K562 (cell line): Measurements from ENCODE around the gene PRDM11. TPM values are rescaled to one million over a fixed set of nuclear protein-coding genes. Genes with fewer than 3 reads are reported as not detected.

Experiments
- ATAC-seq: fragments of 200-7000 bp; cut with Tn5 transposase; 3 replicates; pipeline ENCODE4 v1.9.1; 2020; ENCODE audit warnings: moderate library complexity
- BruUV-seq: library from RNA; stranded (reverse); fragments of 400-500 nt; replicated peaks from 2 replicates; lab custom pipeline; 2021; lab: Mats Ljungman, UMichigan
- CTCF ChIA-PET: fragments of 300-600 bp; formaldehyde crosslinking; extraction: SDS; loops from one replicate; lab custom pipeline; 2021; ENCODE audit warnings: low intra/inter-chr PET ratio; lab: Yijun Ruan, JAX
- POLR2A ChIA-PET: fragments of 300-600, 350-650 bp; sonication (Branson Sonifier 250); formaldehyde crosslinking; extraction: SDS; loops from one replicate; lab custom pipeline; 2021; ENCODE audit warnings: antibody characterized with exemption, inconsistent platforms; lab: Yijun Ruan, JAX
- DNase-seq, 4 experiments: peaks; one replicate each; pipeline versions ENCODE4 v3.0.0 to v3.0.0-alpha.2; 2011 to 2018; ENCODE audit warnings: low spot score in 3 of 4, mixed read lengths in 3 of 4; ENCODE audit errors: extremely low read depth in 1 of 4
- FAIRE-seq: peaks from 2 replicates; lab custom pipeline; 2011; peaks lifted over from hg19 to GRCh38; lab: Jason Lieb, UNC
- H2AFZ ChIP-seq: 2 replicates; pipeline ENCODE4 v1.6.0; 2011; ENCODE audit warnings: low read depth, low read length, control low read depth, inconsistent platforms
- H3K27ac ChIP-seq: fragments of 200-600 bp; 3 replicates; pipeline ENCODE4 v1.8.0; 2011; ENCODE audit warnings: low read depth, mild to moderate bottlenecking, control low read depth, inconsistent platforms, low read length, moderate library complexity, mixed read lengths; ENCODE audit errors: extremely low read depth
- H3K27me3 ChIP-seq, 2 experiments: fragments of 300-600 bp in 1 of 2; 2 replicates in 1 of 2; 3 replicates in 1 of 2; pipeline versions ENCODE4 v1.6.0 to v1.8.0; 2011; ENCODE audit warnings: inconsistent platforms in 2 of 2, low read length in 2 of 2, mild to moderate bottlenecking in 1 of 2, mixed read lengths in 1 of 2, moderate library complexity in 1 of 2; ENCODE audit not compliant: control insufficient read depth in 2 of 2, insufficient read depth in 2 of 2
- H3K36me3 ChIP-seq: fragments of 300-600 bp; 3 replicates; pipeline ENCODE4 v1.8.0; 2011; ENCODE audit warnings: mild to moderate bottlenecking, low read length, inconsistent platforms; ENCODE audit not compliant: control insufficient read depth, insufficient read depth
- H3K4me1 ChIP-seq, 2 experiments: fragments of 200-600 bp in 1 of 2; replicated peaks in 1 of 2; 2 replicates in 1 of 2; 3 replicates in 1 of 2; pipeline versions ENCODE4 v1.5.1 to v1.8.0; 2011; ENCODE audit warnings: inconsistent platforms in 2 of 2, low read length in 2 of 2, mild to moderate bottlenecking in 1 of 2, mixed read lengths in 1 of 2, moderate library complexity in 1 of 2; ENCODE audit not compliant: control insufficient read depth in 2 of 2, insufficient read depth in 2 of 2
- H3K4me2 ChIP-seq: 2 replicates; pipeline ENCODE4 v1.6.1; 2011; ENCODE audit warnings: low read length, control low read depth, inconsistent platforms, mixed read lengths; ENCODE audit not compliant: insufficient read depth
- H3K4me3 ChIP-seq: fragments of 200-600 bp; sonication (generic), shearing (Covaris generic); 2 replicates; pipeline ENCODE4 v1.5.1; 2016; ENCODE audit warnings: control low read depth, inconsistent platforms
- H3K79me2 ChIP-seq: fragments of 200-600 bp; 3 replicates; pipeline ENCODE4 v1.8.0; 2011; ENCODE audit warnings: low read length, inconsistent platforms; ENCODE audit not compliant: control insufficient read depth, insufficient read depth
- H3K9ac ChIP-seq, 2 experiments: 2 replicates each; pipeline versions ENCODE4 v1.6.0 to v1.6.1; 2011; ENCODE audit warnings: low read depth in 2 of 2, low read length in 2 of 2, control low read depth in 1 of 2, inconsistent platforms in 1 of 2, mild to moderate bottlenecking in 1 of 2, mixed read lengths in 1 of 2; ENCODE audit not compliant: insufficient read depth in 1 of 2
- H3K9me1 ChIP-seq: one replicate; pipeline ENCODE4 v1.6.0; 2011; ENCODE audit warnings: inconsistent platforms, mild to moderate bottlenecking, low read length, moderate library complexity; ENCODE audit not compliant: control insufficient read depth, insufficient read depth
- H3K9me3 ChIP-seq: replicated peaks from 2 replicates; pipeline ENCODE4 v1.5.1; 2011; ENCODE audit warnings: low read depth, low read length, inconsistent platforms; ENCODE audit not compliant: control insufficient read depth, insufficient read depth
- H4K20me1 ChIP-seq: replicated peaks from 2 replicates; pipeline ENCODE4 v1.6.1; 2011; ENCODE audit warnings: low read length, inconsistent platforms, mixed read lengths; ENCODE audit not compliant: control insufficient read depth, insufficient read depth
- BDP1 ChIP-seq: IDR thresholded peaks from 3 replicates; pipeline ENCODE4 v1.6.1; 2011; ENCODE audit not compliant: insufficient read length, insufficient read depth
- WGBS: fragments of 100-300 bp; shearing (Covaris generic); methylation state at CpG from one replicate; pipeline ENCODE4 v1.1.6; 2016; ENCODE audit warnings: low coverage, mixed read lengths; ENCODE audit not compliant: insufficient coverage; ENCODE audit errors: missing lambda C conversion rate; 5-methylcytosine and 5-hydroxymethylcytosine counted together
- in situ Hi-C: fragments of 300-500 bp; cut with MboI; formaldehyde crosslinking; loops from 4 replicates; pipeline ENCODE4 v1.15.0; 2018; ENCODE audit warnings: inconsistent platforms, mixed read lengths
- intact Hi-C: fragments of 100-400 bp; cut with micrococcal nuclease; formaldehyde crosslinking; loops from 2 replicates; pipeline ENCODE4 v1.14.2; 2022
- polyA plus RNA-seq, 8 experiments: library from polyadenylated mRNA; depleted of rRNA in 4 of 8; stranded (reverse) in 5 of 8; unstranded in 3 of 8; fragments of >200 nt; fragmentation: Nextera tagmentation in 2 of 8; fragmentation: Illumina TruSeq in 1 of 8; extraction: Ambion mirVana in 2 of 8; extraction: Trizol in 1 of 8; gene quantifications; 2 replicates each; pipeline versions ENCODE4 v1.2.1 to v1.2.3, GENCODE V29; 2011 to 2014; ENCODE audit warnings: inconsistent platforms in 1 of 8, missing spikeins in 1 of 8
- total RNA-seq, 7 experiments: library from RNA; depleted of rRNA in 6 of 7; stranded (reverse); fragments of >200 nt in 6 of 7; fragmentation: Illumina TruSeq in 2 of 7; extraction: Trizol in 2 of 7; gene quantifications; 2 replicates each; pipeline versions ENCODE4 v1.2.1 to v1.2.3, GENCODE V29; 2011 to 2021; ENCODE audit warnings: low replicate concordance in 1 of 7
- TF ChIP-seq, protein P1 (sequence below): fragments of 450-650 bp; IDR thresholded peaks from 2 replicates; pipeline ENCODE4 v1.6.1; 2018; ENCODE audit not compliant: partially characterized antibody

The PRDM11 gene
- total and polyA plus RNA-seq, 9 of the 15 experiments (the other 6 are each of a cell fraction or from before 2014, with no cell fraction given): 0.01 to 1.1 (median 0.29) TPM

DNA sequence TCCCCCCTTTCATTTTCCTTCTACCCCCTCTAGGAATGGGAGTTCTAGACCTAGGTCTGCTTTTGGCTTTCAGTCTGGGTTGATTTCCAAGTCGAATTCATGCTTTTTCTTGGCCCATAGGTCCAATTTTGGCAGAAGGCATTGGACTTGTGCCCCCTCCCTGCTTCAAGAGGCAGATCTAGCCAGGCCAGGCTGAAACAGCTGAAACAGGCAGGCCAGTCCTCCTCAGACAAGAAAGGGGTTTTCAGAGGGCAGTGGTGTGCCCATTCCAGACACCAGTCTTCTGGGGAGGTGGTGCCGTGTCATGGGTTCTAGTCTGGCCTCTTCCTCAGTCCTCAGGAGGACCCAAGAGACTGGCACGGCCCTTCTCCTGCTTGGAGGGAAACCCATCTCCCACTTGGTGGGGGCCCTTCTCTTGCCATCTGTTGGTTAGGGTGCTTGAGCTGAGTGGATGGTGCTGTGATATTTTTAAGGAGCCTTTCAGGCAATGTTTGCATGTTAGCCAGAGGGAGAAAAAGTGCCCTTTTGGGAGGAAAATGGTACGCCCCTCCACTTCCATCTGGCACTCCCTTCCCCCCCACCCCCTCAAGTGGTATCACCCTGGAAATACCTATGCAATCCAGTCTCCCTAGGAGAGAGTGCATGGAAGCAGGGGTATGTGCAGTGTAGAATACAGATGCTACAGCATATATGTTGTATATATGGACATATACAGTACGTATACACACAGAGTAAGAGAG is 86.1 kb downstream of the PRDM11 start:
- TF ChIP-seq BDP1: no peak
- TF ChIP-seq, protein P1, sequence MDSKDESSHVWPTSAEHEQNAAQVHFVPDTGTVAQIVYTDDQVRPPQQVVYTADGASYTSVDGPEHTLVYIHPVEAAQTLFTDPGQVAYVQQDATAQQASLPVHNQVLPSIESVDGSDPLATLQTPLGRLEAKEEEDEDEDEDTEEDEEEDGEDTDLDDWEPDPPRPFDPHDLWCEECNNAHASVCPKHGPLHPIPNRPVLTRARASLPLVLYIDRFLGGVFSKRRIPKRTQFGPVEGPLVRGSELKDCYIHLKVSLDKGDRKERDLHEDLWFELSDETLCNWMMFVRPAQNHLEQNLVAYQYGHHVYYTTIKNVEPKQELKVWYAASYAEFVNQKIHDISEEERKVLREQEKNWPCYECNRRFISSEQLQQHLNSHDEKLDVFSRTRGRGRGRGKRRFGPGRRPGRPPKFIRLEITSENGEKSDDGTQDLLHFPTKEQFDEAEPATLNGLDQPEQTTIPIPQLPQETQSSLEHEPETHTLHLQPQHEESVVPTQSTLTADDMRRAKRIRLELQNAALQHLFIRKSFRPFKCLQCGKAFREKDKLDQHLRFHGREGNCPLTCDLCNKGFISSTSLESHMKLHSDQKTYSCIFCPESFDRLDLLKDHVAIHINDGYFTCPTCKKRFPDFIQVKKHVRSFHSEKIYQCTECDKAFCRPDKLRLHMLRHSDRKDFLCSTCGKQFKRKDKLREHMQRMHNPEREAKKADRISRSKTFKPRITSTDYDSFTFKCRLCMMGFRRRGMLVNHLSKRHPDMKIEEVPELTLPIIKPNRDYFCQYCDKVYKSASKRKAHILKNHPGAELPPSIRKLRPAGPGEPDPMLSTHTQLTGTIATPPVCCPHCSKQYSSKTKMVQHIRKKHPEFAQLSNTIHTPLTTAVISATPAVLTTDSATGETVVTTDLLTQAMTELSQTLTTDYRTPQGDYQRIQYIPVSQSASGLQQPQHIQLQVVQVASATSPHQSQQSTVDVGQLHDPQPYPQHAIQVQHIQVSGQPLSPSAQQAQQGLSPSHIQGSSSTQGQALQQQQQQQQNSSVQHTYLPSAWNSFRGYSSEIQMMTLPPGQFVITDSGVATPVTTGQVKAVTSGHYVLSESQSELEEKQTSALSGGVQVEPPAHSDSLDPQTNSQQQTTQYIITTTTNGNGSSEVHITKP: peak; percentile 56
- Histone ChIP-seq H3K9me3 (no peaks in the 10 kb centered on the region), H3K9me1 (peaks cover 3% of the 10 kb centered on the region), H3K4me1 (peaks cover 0 to 5% of the 10 kb centered on the region in 2 experiments; a peak in 1 of 5 replicates), H3K4me2 (no peak overlapping the region), H3K27ac (no peak overlapping the region), H3K27me3 (peaks cover 7 to 12% of the 10 kb centered on the region in 2 experiments), H3K9ac (no peak overlapping the region), H3K4me3 (no peak overlapping the region), H3K36me3 (no peaks in the 10 kb centered on the region), H4K20me1 (no peaks in the 10 kb centered on the region; the same call in 1 of the 2 replicates), H3K79me2 (no peaks in the 10 kb centered on the region), H2AFZ (no peak overlapping the region)
- ChIA-PET CTCF (no interaction called here), POLR2A (interaction anchor here (0.6 kb wide), 1 partner anchor 292 kb away, joined by 3 read pairs; no protein-coding TSS in a partner anchor)
- in situ Hi-C loops: no loop called here
- no peak for ATAC-seq
- no TSS peak for BruUV-seq
- WGBS: 8% methylated on average over 4 of the region's 5 CpGs
- no peak for FAIRE-seq
- DNase-seq: no peak
- intact Hi-C loops: no loop called here
